Measurements from ENCODE around the gene PGF.

Gene PGF

GRCh38 chr14:74918380-74918779 lies 37.0 kb downstream of the PGF start:
- DNase-seq (ENCODE audit: low spot score): no peak

DNA sequence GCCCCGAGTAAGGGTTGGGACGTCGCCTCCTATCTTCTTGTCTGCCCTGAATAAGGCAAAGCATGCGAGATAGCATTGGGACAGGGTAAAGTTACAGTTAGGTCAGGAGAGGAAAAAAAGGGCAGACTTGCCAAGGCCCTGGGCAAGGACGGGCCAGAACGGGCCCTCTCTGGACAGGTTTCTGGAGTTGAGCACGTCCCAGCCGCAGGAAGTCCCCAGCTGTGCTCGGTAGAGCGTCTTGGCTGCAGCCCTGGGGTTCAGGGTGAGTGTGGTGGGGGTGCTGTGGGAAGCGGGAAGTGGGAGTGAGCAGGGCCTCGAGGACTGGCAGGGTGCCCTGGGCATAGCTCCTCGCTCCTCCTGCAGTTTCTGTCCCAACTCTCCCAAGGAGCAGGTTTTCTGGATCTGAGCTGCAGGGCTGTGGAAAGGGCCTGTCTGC lies 37.7 kb downstream of the PGF start:
- DNase-seq (ENCODE audit: low spot score): no peak

DNA sequence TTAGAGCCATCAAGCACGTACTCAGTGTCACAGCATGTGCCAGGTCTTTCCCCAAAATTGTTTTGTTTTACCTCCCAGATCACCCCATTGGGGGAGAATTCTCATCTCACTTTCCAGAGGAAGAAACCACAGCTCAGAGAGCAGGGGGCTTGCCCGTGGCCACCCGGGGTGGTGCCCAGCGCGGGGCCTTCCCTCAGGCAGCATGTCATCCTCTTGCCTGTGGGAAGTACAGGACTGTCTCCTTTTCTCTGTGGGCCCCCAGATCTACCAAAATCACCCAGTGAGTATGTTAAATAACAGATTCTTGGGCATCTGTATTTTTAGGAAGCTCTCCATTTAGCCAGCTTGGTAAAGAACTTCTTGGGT lies 38.2 kb downstream of the PGF start:
- no peak for DNase-seq (ENCODE audit: low spot score)

DNA sequence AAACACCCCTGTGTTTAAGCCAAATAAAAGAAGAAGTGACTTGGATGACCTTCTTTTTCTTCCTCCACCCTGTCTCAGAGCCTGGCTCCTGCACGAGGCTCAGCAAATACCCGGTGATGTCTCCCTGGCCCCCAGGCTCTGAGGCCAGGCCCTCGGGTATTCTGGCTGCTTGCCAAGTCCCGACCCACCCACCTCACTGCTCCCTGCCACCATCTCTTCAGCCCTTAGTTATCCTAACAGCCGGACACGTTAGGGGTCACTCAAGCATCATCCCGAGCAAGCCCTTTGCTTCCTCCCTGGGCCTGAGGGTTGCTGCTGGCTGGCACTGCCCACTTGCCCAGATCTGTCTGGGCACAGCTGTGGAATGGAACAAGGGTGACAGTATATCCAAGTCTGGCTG lies 39.6 kb downstream of the PGF start:
- DNase-seq (ENCODE audit: low spot score): no peak

DNA sequence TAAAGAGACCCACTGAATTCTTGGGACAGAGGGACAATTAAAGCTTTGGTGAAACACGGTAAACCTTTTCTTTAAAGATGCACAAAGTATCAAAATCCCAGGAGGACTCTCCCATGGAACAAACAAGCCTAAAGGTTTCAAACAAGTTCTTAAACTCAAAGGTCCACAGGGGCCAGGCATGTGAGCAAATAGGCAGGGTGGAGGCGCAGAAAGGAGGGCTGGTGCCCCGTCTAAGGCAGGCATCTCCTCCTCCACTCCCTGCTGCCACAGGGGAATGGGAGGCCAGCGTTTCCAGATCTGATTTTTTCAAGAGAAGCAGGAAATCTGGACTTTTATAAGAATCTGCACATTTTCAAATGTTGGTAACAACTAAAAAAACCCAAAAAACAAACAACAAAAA lies 40.0 kb downstream of the PGF start:
- no peak for DNase-seq (ENCODE audit: low spot score)

GRCh38 chr14:74913986-74914573 lies 41.3 kb downstream of the PGF start:
- peak; percentile 80 for DNase-seq (ENCODE audit: low spot score)

- no peak for DNase-seq (ENCODE audit: low spot score)
Observed at GRCh38 chr14:74913393-74913910, 41.9 kb downstream of the PGF start.

DNA sequence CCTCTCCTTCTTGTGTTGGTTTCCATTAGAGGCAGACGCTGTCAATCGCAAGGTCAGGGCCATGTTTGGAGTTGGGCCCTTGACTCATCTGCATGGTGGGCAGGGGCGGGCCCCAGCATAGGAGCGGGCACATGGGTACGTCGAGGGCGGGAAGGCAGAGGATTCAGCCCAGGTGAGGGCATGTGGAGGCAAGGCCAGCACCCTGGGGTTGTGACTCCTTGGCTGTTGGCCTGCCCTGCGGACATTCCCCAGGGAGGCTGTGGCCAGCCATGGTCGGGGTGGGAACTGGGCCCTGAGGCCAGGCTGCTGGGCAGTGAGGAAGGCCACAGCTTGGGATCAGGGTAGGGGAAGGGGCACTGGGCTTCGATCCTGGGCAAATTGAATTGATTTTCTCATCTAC lies 42.6 kb downstream of the PGF start:
- no peak for DNase-seq (ENCODE audit: low spot score)

- DNase-seq (ENCODE audit: low spot score): no peak
Observed at GRCh38 chr14:74912111-74912510, 43.3 kb downstream of the PGF start.

DNA sequence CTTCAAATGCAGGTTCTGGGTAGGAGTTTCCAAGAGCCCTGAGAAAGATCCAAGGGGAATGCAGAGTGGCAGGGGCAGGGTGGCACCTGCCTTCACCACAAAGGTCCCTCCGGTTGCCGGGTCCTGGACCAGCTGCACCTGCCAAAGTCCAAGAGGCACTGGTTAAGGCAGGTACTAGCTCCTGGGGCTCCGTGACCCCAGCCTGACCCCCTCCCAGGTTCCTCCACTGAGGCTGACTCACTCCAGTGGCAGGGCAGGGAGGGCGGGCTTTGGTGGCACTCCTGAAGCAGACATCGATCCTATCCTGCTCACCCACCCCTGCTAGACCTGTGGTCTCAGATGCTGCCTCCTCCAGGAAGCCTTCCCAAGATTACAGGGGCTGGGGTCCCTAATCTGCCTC lies 43.7 kb downstream of the PGF start:
- DNase-seq (ENCODE audit: low spot score): no peak

- no peak for DNase-seq (ENCODE audit: low spot score)
Observed at GRCh38 chr14:74911221-74911620, 44.2 kb downstream of the PGF start.

DNA sequence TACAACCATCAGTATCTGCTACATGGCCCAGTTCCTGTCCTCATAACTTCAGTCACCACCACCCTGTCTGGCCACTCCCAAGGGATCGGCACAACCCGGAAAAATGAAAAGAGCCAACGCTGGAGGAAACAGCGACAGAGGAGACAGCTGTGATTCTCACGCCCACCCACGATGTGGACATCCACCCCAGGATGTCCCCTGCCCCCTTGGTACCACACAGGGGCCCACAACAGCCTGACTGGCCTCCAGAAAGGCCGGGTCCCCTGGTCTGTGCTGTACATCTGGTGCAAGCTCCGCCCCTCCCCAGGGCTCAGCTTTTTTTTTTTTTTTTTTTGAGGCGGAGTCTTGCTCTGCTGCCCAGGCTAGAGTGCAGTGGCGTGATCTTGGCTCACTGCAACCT lies 44.8 kb downstream of the PGF start:
- DNase-seq (ENCODE audit: low spot score): no peak

DNA sequence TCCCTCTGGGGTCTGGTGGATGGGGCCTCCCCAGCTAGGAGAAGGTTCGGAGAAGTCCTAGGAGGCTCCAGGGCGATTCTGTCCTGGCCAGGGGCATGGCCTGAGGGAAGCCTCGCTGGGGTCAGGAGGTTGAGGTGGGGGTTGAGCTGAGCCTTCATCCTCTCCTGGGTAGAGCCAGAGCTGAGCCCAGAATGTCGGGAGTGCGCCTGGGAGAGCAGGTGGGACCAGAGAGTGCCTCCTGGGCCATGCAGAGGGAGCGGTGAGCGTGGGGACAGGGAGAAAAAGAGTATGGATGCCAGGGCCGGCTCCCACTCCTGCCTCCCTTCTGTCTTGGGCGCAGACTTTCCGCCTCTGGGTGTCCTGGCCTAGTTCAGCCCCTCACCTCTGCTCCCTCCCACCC lies 45.5 kb downstream of the PGF start:
- no peak for DNase-seq (ENCODE audit: low spot score)

- no peak for DNase-seq (ENCODE audit: low spot score)
Observed at GRCh38 chr14:74909501-74909900, 45.9 kb downstream of the PGF start.

DNA sequence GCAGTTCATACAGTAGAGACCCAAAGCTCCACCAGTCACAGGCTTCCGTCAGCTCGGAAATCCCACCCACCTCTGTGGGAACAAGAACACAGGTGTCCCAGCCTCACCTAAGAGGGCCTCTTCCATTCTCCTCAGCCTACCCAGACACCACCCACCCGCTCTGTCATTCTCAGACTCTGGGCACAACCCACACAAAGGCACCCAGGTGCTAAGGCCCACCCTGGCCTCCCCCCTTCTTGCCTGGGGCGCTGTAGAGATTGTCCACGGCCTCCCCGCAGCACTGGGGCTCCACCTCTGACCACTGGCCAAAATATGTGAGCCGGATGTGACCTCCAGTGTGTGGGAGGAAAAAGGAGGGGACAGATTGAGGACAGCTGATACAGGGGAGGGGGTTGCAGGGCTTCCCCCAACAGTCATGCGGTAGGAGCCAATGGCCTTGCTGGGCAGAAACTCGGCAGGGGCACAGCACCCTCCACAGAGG lies 46.5 kb downstream of the PGF start:
- DNase-seq (ENCODE audit: low spot score): no peak

- DNase-seq (ENCODE audit: low spot score): no peak
Observed at GRCh38 chr14:74907744-74908143, 47.7 kb downstream of the PGF start.

DNA sequence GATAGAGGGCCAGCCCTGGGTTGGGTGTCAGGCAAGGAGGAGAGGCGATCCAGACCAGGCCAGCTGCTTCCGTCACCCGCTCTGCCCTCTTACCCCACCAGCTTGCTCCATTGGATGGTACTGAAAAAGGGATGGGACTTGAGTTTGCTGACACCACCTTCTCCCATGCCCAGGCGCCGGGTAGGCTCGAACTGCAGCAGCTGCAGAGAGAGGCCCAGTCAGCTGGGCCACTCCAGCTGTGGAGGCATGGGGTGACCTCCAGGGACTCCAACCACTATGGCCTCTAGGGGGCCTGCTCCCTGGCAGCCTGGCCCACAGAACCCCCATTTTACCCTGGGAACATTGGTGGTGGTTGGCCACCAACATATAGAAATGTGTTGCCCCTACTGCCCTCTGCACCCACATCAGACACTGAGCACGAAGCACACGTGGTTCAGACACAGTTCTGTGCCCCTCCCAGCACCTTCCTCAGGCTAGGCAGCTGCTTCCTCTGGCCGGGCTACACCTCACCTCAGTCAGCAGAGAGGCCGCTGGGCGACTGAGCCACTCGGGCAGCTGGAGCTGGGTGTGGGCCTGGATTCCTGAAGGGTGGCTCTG lies 48.4 kb downstream of the PGF start:
- DNase-seq (ENCODE audit: low spot score): no peak

GRCh38 chr14:74905595-74906142 lies 49.7 kb downstream of the PGF start:
- DNase-seq (ENCODE audit: low spot score): peak; percentile 47

DNA sequence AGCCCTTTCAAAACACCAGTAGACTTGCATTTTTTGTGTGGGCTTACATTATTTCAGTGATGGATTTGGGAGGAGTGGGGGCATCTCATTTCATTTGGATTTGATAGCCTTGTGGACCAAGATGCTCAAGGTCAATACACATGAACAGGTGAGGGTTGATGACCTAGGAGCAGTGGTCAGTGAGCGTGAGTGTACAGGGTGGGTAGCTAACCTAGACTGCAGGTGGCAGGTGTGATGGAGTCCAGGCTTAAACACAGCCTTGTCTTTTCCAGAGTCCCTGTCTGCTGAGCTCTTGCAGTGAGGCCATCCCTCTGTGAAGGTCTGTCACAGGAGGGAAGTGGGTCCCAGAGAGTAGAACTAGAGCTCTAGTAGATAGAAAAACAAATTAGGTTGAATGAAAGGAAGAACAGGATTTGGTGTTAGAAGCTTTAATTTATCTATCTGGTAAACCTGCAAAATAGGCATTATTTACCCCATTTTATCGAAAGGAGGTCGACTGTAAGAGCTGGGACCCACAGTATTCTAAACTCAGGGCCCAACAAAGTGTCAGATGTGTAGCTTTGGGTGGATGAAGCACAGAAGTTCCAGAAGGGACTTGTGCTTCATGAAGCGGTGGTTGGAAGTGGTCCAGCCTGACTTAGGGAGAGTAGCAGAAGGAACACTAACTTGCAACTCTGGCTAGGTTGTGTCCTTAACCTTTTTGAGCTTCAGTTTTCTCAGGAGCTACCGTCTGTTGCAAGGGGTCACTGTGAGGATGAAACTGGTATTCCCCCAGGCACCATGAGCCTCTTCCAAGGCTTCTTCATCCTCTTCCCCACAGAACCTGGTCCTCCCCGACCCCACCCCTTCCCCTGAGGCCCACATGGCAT lies 50.5 kb downstream of the PGF start:
- no peak for DNase-seq (ENCODE audit: low spot score)

GRCh38 chr14:74902941-74903705 lies 52.3 kb downstream of the PGF start:
- DNase-seq (ENCODE audit: low spot score): peak; percentile 60

- no peak for DNase-seq (ENCODE audit: low spot score)
Observed at GRCh38 chr14:74898694-74899093, 56.7 kb downstream of the PGF start.

DNA sequence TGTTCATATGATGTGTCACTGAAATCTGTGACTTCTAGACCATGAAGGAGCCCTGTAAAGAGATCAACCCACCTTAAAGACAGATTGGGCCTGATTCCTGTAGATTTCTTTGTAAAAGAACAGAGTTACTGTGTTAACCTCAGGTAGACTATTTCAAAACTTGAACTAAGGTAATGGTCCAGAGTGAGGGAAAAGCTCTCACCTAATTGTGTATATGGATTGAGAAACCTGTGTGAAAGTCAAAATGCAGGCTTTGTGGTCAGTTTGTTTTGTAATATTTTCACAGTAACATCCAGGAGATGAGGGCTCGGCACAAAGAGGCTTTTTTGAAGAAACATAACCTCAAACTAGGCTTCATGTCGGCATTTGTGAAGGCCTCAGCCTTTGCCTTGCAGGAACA lies 57.3 kb downstream of the PGF start:
- DNase-seq (ENCODE audit: low spot score): no peak
